AG04450 (cell line): ENCODE data around the gene PDIK1L. TPM values are rescaled to one million over a fixed set of nuclear protein-coding genes. Genes with fewer than 3 reads are reported as not detected.

ENCODE experiments used
- CTCF ChIA-PET: fragments of 300-600, 350-600 bp; formaldehyde crosslinking; extraction: SDS; loops from one replicate; lab custom pipeline; 2022; ENCODE audit warnings: antibody characterized with exemption, inconsistent platforms; lab: Charles Lee
- POLR2A ChIA-PET: fragments of 350-600 bp; formaldehyde crosslinking; extraction: SDS; loops from one replicate; lab custom pipeline; 2021; ENCODE audit warnings: antibody characterized with exemption, inconsistent platforms; lab: Yijun Ruan, JAX
- DNase-seq: peaks from one replicate; pipeline ENCODE4 v3.0.0-alpha.2; 2011; ENCODE audit warnings: low read depth, low spot score
- H3K27ac ChIP-seq: one replicate; pipeline ENCODE4 v1.5.1; 2012; ENCODE audit warnings: low read depth, low read length, control low read depth
- H3K27me3 ChIP-seq: one replicate; pipeline ENCODE4 v1.6.0; 2012; ENCODE audit warnings: low read length; ENCODE audit not compliant: control insufficient read depth, insufficient read depth
- H3K4me3 ChIP-seq: 2 replicates; pipeline ENCODE4 v1.5.1; 2011; ENCODE audit warnings: mild to moderate bottlenecking, low read depth, low read length, control low read depth
- H3K9me3 ChIP-seq: 2 replicates; pipeline ENCODE4 v1.5.1; 2012; ENCODE audit warnings: low read length; ENCODE audit not compliant: control insufficient read depth, insufficient read depth
- CTCF ChIP-seq: IDR thresholded peaks from 2 replicates; pipeline ENCODE4 v1.5.1; 2011; ENCODE audit warnings: low read depth, low read length, control low read depth, inconsistent platforms
- polyA plus RNA-seq: library from polyadenylated mRNA; depleted of rRNA; stranded (reverse); fragments of >200 nt; gene quantifications from 2 replicates; pipeline ENCODE4 v1.2.3, GENCODE V29; 2011

The PDIK1L gene
- polyA plus RNA-seq, 1 experiment: 2.9 TPM

GRCh38 chr1:26164861-26165842 is 53.5 kb downstream of the PDIK1L start:
- H3K9me3 ChIP-seq: no peaks in the 10 kb centered on the region; the same call in 1 of the 2 replicates
- CTCF ChIA-PET: interaction anchor here (0.5 to 1.8 kb wide), 5 partner anchors 9 to 157 kb away, joined by 4 to 12 read pairs (median 5); no protein-coding TSS in a partner anchor
- no peak overlapping the region for H3K4me3 ChIP-seq
- H3K27me3 ChIP-seq: peaks cover 17% of the 10 kb centered on the region
- DNase-seq: no peak
- TF ChIP-seq CTCF: no peak
- no peak overlapping the region for H3K27ac ChIP-seq
- POLR2A ChIA-PET: no interaction called here

GRCh38 chr1:26166719-26167281 is 55.2 kb downstream of the PDIK1L start:
- Histone ChIP-seq H3K27me3 (peaks cover 14% of the 10 kb centered on the region), H3K4me3 (no peak overlapping the region), H3K9me3 (no peaks in the 10 kb centered on the region; the same call in 1 of the 2 replicates), H3K27ac (no peak overlapping the region)
- ChIA-PET POLR2A (no interaction called here), CTCF (interaction anchor here (1.3 kb wide), 1 partner anchor 198 kb away, joined by 3 read pairs; no protein-coding TSS in a partner anchor)
- TF ChIP-seq CTCF: no peak
- no peak for DNase-seq

- H3K4me3 ChIP-seq: peak within 1 kb of the TSS; percentile 87
- H3K9me3 ChIP-seq: no peaks in the 10 kb centered on the region; the same call in 1 of the 2 replicates
- H3K27ac ChIP-seq: peak within 1 kb of the TSS; percentile 52
- ChIA-PET POLR2A (no interaction called here), CTCF (interaction anchor here (1.9 to 2.8 kb wide), 3 partner anchors 13 to 153 kb away, joined by 8 to 22 read pairs (median 10); partner anchors contain the start of gene CEP85)
- DNase-seq: no peak
- no peak for TF ChIP-seq CTCF
- H3K27me3 ChIP-seq: peaks cover 9% of the 10 kb centered on the region
These were observed 57.0 kb downstream of the PDIK1L start, which contains the start of gene C1orf232 for GRCh38 chr1:26168410-26169197. TSS of gene C1orf232 (minus strand) at chr1:26168963. CDS start at chr1:26168499, 464 bp downstream.

- H3K27me3 ChIP-seq: peaks cover 9% of the 10 kb centered on the region
- no peak overlapping the region for H3K4me3 ChIP-seq
- CTCF ChIA-PET: interaction anchor here (0.6 to 3.1 kb wide), 19 partner anchors 10 to 1148 kb away, joined by 3 to 22 read pairs (median 4); partner anchors contain the start of gene CEP85
- POLR2A ChIA-PET: interaction anchor here (0.6 to 1.5 kb wide), 3 partner anchors 12 to 236 kb away, joined by 3 to 8 read pairs (median 5); no protein-coding TSS in a partner anchor
- no peaks in the 10 kb centered on the region; the same call in 1 of the 2 replicates for H3K9me3 ChIP-seq
- TF ChIP-seq CTCF: no peak
- H3K27ac ChIP-seq: peak overlapping the region; percentile 24
- no peak for DNase-seq
These were observed 57.6 kb downstream of the PDIK1L start for GRCh38 chr1:26169198-26169554.
